H1 (cell line): ENCODE results near the gene SLC5A2. TPM values are rescaled to one million over a fixed set of nuclear protein-coding genes. Genes with fewer than 3 reads are reported as not detected.

Source experiments
- CHD7 ChIP-seq: fragments of 300-600 bp; sonication (generic); IDR thresholded peaks from 2 replicates; pipeline ENCODE4 v1.7.1; 2012; ENCODE audit warnings: low read length, moderate library complexity, mild to moderate bottlenecking, inconsistent platforms; ENCODE audit not compliant: insufficient replicate concordance
- polyA plus RNA-seq, 7 experiments: library from polyadenylated mRNA; depleted of rRNA in 3 of 7; stranded (reverse) in 5 of 7; unstranded in 2 of 7; fragments of >200 nt in 5 of 7; fragments of 200-250 nt in 2 of 7; gene quantifications; 1 replicate in 5 of 7; 2 replicates in 1 of 7; 4 replicates in 1 of 7; pipeline versions ENCODE4 v1.2.1 to v1.2.3, GENCODE V29; 2011 to 2013; ENCODE audit warnings: missing spikeins in 2 of 7, mixed read lengths in 2 of 7
- total RNA-seq: library from RNA; stranded (reverse); fragmentation: NEBNext Ultra II Directional; extraction: Animal tissue kit (Norgen Biotek cat#: 25700); gene quantifications from 2 replicates; pipeline ENCODE4 v1.2.1, GENCODE V29; 2021

Gene SLC5A2
- total and polyA plus RNA-seq, 2 of the 8 experiments (the other 6 are each of a cell fraction or from before 2014, with no cell fraction given): 0.56 to 4.4 TPM

DNA sequence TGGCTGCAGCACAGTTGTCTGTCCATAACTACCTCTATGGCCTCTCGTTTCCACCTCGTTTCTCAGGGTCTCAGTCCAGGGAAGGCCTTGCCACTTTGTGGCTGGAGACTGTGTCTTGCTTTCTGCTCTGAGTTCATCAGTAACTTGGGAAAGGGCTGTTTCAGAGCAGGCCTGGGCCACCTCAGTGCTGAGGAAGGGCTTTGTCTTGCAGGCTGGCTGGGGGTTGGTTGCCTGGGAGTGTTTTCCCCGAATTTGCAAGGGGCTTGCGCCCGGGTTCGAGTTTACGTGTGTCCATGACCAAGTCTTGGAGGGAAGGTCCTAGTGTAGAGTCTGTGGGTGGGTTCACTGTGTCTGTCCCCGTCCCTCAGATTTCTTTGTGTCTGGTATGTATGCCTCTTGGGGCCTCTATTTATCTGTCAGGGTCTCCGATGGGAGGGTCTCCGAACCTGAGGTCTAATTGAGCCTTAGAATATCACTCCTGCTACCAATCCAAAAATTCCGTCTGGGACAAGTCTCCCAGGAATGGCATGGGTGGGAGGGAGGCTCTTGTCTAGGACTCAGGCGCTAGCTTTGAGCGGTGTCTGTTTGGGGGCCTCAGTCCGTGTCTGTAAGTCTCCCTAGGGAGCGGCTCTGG, 11.6 kb upstream of the SLC5A2 start (continued):
- no peak for TF ChIP-seq CHD7
- TF ChIP-seq, all 59 proteins: peak for 0
